Fibroblast of lung (primary cell): ENCODE measurements around the gene EDARADD. TPM values are rescaled to one million over a fixed set of nuclear protein-coding genes. Genes with fewer than 3 reads are reported as not detected.
"Not testable (repeated sequence)": the region's sequence is repeated elsewhere in the genome, so short reads cannot be mapped to it uniquely, and the experiment has no call there.

ENCODE experiments used
- DNase-seq, 2 donors: peaks; one replicate each; pipeline versions ENCODE4 v3.0.0 to v3.0.0-alpha.2; 2010; ENCODE audit warnings: low read depth in 2 of 2
- H2AFZ ChIP-seq: 2 replicates; pipeline ENCODE4 v1.5.1; 2012; ENCODE audit warnings: low read length, control low read depth, inconsistent platforms
- H3K27ac ChIP-seq: 2 replicates; pipeline ENCODE4 v1.5.1; 2011; ENCODE audit warnings: low read length, control low read depth; ENCODE audit not compliant: insufficient read depth
- H3K27me3 ChIP-seq: 2 replicates; pipeline ENCODE4 v1.5.1; 2011; ENCODE audit warnings: mild to moderate bottlenecking, low read length; ENCODE audit not compliant: control insufficient read depth, insufficient read depth
- H3K36me3 ChIP-seq: 2 replicates; pipeline ENCODE4 v1.5.1; 2011; ENCODE audit warnings: low read length; ENCODE audit not compliant: control insufficient read depth, insufficient read depth
- H3K4me1 ChIP-seq: 2 replicates; pipeline ENCODE4 v1.5.1; 2011; ENCODE audit warnings: low read length; ENCODE audit not compliant: control insufficient read depth, insufficient read depth; ENCODE audit errors: extremely low read depth
- H3K4me2 ChIP-seq: 2 replicates; pipeline ENCODE4 v1.5.1; 2011; ENCODE audit warnings: low read length, control low read depth; ENCODE audit not compliant: insufficient read depth; ENCODE audit errors: extremely low read depth
- H3K4me3 ChIP-seq, 4 experiments: fragments of 200-600 bp in 1 of 4; sonication (generic) in 1 of 4; replicated peaks in 1 of 4; 2 replicates each; pipeline ENCODE4 v1.5.1; 2011 to 2016; ENCODE audit warnings: low read length in 4 of 4, low read depth in 3 of 4, mild to moderate bottlenecking in 3 of 4, control low read depth in 2 of 4, inconsistent platforms in 1 of 4, mixed read lengths in 1 of 4; ENCODE audit not compliant: insufficient read depth in 1 of 4; ENCODE audit errors: control extremely low read depth in 1 of 4
- H3K79me2 ChIP-seq: 2 replicates; pipeline ENCODE4 v1.5.1; 2012; ENCODE audit warnings: mild to moderate bottlenecking, low read length, inconsistent platforms; ENCODE audit not compliant: control insufficient read depth, insufficient read depth
- H3K9ac ChIP-seq: 2 replicates; pipeline ENCODE4 v1.5.1; 2011; ENCODE audit warnings: mild to moderate bottlenecking, low read length, control low read depth; ENCODE audit not compliant: insufficient read depth
- H3K9me3 ChIP-seq: 2 replicates; pipeline ENCODE4 v1.5.1; 2012; ENCODE audit warnings: low read depth, low read length; ENCODE audit not compliant: control insufficient read depth, insufficient read depth
- H4K20me1 ChIP-seq: 2 replicates; pipeline ENCODE4 v1.5.1; 2011; ENCODE audit warnings: low read length; ENCODE audit not compliant: control insufficient read depth, insufficient read depth; ENCODE audit errors: extremely low read depth
- EZH2 ChIP-seq: IDR thresholded peaks from 2 replicates; pipeline ENCODE4 v1.5.1; 2012; ENCODE audit warnings: low read length, control low read depth, mild to moderate bottlenecking; ENCODE audit errors: missing control alignments
- polyA plus RNA-seq, 2 donors: library from polyadenylated mRNA; depleted of rRNA in 1 of 2; stranded (reverse) in 1 of 2; unstranded in 1 of 2; fragments of >200 nt; gene quantifications; 2 replicates each; pipeline ENCODE4 v1.2.1, GENCODE V29; 2011 to 2012; ENCODE audit warnings: missing spikeins in 1 of 2
- total RNA-seq: library from RNA; depleted of rRNA; stranded (reverse); fragments of >200 nt; gene quantifications from 2 replicates; pipeline ENCODE4 v1.2.1, GENCODE V29; 2014
- TF ChIP-seq, protein P1 (sequence below), 2 donors: IDR thresholded peaks in 1 of 2; conservative IDR thresholded peaks in 1 of 2; 1 replicate in 1 of 2; 2 replicates in 1 of 2; pipeline ENCODE4 v1.5.1; 2011 to 2012; ENCODE audit warnings: low read length in 2 of 2, control low read depth in 1 of 2, inconsistent platforms in 1 of 2, low read depth in 1 of 2, mild to moderate bottlenecking in 1 of 2

The EDARADD gene
- total and polyA plus RNA-seq, 2 donors (not counting 1 experiment from before 2014, with no cell fraction given), result not detected

DNA sequence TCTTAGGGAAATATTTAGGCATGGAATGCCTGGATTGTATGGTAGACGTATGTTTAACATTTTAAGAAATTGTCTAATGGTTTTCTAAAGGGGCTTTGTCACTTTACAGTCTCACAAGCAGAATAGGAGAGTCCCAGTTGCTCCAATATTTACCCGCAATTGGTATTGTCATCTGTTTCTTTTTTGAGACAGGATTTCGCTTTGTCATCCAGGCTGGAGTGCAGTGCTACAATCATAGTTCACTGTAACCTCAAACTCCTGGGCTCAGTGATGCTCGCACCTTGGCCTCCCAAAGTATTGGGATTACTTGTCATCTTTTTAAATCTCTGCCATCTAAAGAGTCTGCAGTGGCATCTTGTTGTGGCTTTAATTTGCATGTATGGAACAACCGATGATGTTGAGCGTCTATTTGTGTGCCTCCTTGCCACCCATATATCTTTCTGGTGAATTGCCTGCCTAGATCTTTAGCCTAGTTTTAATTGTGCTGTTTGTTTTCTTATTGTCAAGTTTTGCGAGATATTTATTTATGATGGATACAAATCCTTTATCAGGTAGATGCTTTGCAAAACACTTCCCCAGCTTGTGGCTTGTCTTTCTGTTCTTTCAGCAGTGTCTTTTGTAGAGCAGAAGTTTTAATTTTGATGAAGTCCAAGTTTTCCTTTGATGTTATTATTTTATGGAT, 32.0 kb upstream of the EDARADD start:
- Histone ChIP-seq H3K4me2 (no peak overlapping the region), H3K4me3 (no peak overlapping the region), H3K79me2 (no peaks in the 10 kb centered on the region), H3K4me1 (no peaks in the 10 kb centered on the region), H4K20me1 (no peaks in the 10 kb centered on the region), H3K27ac (no peak overlapping the region), H2AFZ (no peak overlapping the region), H3K27me3 (no peaks in the 10 kb centered on the region), H3K36me3 (no peaks in the 10 kb centered on the region), H3K9ac (no peak overlapping the region), H3K9me3 (no peaks in the 10 kb centered on the region)
- TF ChIP-seq EZH2, result no peak
- TF ChIP-seq, protein P1, sequence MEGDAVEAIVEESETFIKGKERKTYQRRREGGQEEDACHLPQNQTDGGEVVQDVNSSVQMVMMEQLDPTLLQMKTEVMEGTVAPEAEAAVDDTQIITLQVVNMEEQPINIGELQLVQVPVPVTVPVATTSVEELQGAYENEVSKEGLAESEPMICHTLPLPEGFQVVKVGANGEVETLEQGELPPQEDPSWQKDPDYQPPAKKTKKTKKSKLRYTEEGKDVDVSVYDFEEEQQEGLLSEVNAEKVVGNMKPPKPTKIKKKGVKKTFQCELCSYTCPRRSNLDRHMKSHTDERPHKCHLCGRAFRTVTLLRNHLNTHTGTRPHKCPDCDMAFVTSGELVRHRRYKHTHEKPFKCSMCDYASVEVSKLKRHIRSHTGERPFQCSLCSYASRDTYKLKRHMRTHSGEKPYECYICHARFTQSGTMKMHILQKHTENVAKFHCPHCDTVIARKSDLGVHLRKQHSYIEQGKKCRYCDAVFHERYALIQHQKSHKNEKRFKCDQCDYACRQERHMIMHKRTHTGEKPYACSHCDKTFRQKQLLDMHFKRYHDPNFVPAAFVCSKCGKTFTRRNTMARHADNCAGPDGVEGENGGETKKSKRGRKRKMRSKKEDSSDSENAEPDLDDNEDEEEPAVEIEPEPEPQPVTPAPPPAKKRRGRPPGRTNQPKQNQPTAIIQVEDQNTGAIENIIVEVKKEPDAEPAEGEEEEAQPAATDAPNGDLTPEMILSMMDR (conservative IDR thresholded peaks at IDR 0.05 in 1 of 2, IDR thresholded peaks at IDR 0.05 in 1 of 2; ENCODE audit: low read depth in 1 of 2, low read length in 2 of 2), result no peak
- no peak for DNase-seq

DNA sequence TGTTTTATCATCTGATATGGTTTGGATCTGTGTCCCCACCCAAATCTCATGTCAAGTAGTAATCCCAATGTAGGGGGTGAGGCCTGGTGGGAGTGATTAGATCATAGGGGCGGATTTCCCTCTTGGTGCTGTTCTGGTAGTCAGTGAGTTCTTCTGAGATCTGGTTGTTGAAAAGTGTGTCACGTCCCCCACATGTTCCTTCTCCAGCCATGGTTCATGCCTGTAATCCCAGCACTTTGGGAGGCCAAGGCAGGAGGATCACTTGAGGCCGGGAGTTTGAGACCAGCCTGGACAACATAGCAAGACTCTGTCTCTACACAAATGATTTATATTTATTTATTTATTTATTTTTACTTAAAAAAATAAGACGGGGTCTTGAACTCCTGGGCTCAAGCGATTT, 30.8 kb upstream of the EDARADD start:
- Histone ChIP-seq H3K27ac (no peak overlapping the region), H2AFZ (no peak overlapping the region), H3K27me3 (no peaks in the 10 kb centered on the region), H3K9me3 (no peaks in the 10 kb centered on the region), H3K36me3 (no peaks in the 10 kb centered on the region), H4K20me1 (no peaks in the 10 kb centered on the region), H3K79me2 (no peaks in the 10 kb centered on the region), H3K9ac (no peak overlapping the region), H3K4me2 (no peak overlapping the region), H3K4me1 (no peaks in the 10 kb centered on the region), H3K4me3 (no peak overlapping the region)
- TF ChIP-seq, protein P1 (conservative IDR thresholded peaks at IDR 0.05 in 1 of 2, IDR thresholded peaks at IDR 0.05 in 1 of 2; ENCODE audit: low read depth in 1 of 2, low read length in 2 of 2), result no peak
- TF ChIP-seq EZH2, result no peak
- DNase-seq, result no peak

DNA sequence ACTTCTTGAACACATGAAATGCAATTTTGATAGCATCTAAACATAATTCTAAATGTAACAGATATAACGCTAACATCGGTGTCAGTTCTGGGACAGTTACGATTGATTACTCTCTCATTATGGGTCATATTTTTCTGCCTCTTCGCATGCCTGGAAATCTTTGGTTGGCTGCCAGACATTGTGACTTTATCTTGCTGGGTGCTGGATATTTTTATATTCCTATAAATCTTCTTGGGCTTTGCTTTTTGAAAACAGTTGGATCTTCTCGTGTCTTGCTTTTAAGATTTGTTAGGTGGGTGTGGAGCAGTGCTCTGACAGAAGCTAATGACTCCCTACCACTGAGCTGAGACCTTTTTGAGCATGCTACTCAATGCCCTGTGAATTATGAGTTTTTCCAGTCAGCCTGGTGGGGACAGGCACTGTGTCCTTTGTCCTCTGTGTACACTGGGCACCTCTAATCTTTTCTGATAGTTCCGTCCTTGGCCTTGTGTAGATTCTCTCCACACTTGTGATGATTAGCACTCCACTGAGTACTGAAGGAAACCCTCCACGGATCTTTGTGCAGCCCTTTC, 28.0 kb upstream of the EDARADD start:
- Histone ChIP-seq H3K4me3 (no peak overlapping the region), H3K36me3 (no peaks in the 10 kb centered on the region), H3K79me2 (no peaks in the 10 kb centered on the region), H3K9ac (no peak overlapping the region), H3K27ac (no peak overlapping the region), H3K4me1 (no peaks in the 10 kb centered on the region), H2AFZ (no peak overlapping the region), H3K27me3 (no peaks in the 10 kb centered on the region), H3K9me3 (no peaks in the 10 kb centered on the region), H3K4me2 (no peak overlapping the region), H4K20me1 (no peaks in the 10 kb centered on the region)
- TF ChIP-seq, protein P1 (conservative IDR thresholded peaks at IDR 0.05 in 1 of 2, IDR thresholded peaks at IDR 0.05 in 1 of 2; ENCODE audit: low read depth in 1 of 2, low read length in 2 of 2), result no peak
- TF ChIP-seq EZH2, result no peak
- DNase-seq, result no peak

DNA sequence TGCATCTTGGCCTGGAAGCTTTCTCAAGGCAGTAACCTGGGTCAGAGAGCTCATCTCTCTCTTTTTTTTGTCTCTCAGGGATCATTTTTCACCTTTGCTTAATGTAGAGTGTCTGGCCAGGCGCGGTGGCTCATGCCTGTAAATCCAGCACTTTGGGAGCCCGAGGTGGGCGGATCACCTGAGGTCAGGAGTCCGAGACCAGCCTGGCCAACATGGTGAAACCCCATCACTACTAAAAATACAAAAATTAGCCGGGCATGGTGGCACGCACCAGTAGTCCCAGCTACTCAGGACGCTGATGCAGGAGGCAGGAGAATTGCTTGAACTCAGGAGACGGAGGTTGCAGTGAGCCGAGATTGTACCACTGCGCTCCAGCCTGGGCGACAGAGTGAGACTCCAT, 27.4 kb upstream of the EDARADD start:
- H3K79me2 ChIP-seq, H3K4me1 ChIP-seq, H2AFZ ChIP-seq, H3K4me2 ChIP-seq, H3K27me3 ChIP-seq, H3K27ac ChIP-seq, H3K36me3 ChIP-seq, H3K9ac ChIP-seq, H3K9me3 ChIP-seq, H3K4me3 ChIP-seq, DNase-seq, H4K20me1 ChIP-seq: not testable (repeated sequence)
